HG02938 (cell line): ENCODE measurements around the gene DPEP2.
"Not testable (repeated sequence)": the region's sequence is repeated elsewhere in the genome, so short reads cannot be mapped to it uniquely, and the experiment has no call there.

ENCODE experiments used
- ATAC-seq: cut with Tn5 transposase; IDR thresholded peaks from one replicate; pipeline ENCODE4 v1.9.1; 2021; ENCODE audit warnings: mild to moderate bottlenecking, moderate library complexity; ENCODE audit not compliant: unreplicated experiment

The DPEP2 gene

GRCh38 chr16:67977005-67977404, 22.3 kb downstream of the DPEP2 start:
- no peak for ATAC-seq

- no peak for ATAC-seq
Measured at GRCh38 chr16:67976205-67976604, 23.1 kb downstream of the DPEP2 start.

GRCh38 chr16:67975321-67976105, 23.8 kb downstream of the DPEP2 start:
- ATAC-seq, result no peak

GRCh38 chr16:67972285-67972684, 27.0 kb downstream of the DPEP2 start:
- not testable (repeated sequence) for ATAC-seq

GRCh38 chr16:67971111-67971510, 28.2 kb downstream of the DPEP2 start:
- no peak for ATAC-seq

GRCh38 chr16:67969254-67970039, 29.8 kb downstream of the DPEP2 start:
- peak; percentile 10 for ATAC-seq

- peak; percentile 58 for ATAC-seq
Measured at GRCh38 chr16:67968400-67969253, 30.7 kb downstream of the DPEP2 start, which contains the start of gene SLC12A4. Gene SLC12A4 (minus strand): TSS chr16:67968637. CDS start chr16:67968553, 84 bp downstream.

GRCh38 chr16:67967958-67968399, 31.3 kb downstream of the DPEP2 start:
- peak; percentile 21 for ATAC-seq

GRCh38 chr16:67967183-67967957, 31.9 kb downstream of the DPEP2 start:
- no peak for ATAC-seq

- no peak for ATAC-seq
Measured at GRCh38 chr16:67966549-67967182, 32.6 kb downstream of the DPEP2 start.

- ATAC-seq, result no peak
Measured at GRCh38 chr16:67965668-67966548, 33.4 kb downstream of the DPEP2 start.

GRCh38 chr16:67964477-67965131, 34.7 kb downstream of the DPEP2 start:
- ATAC-seq, result no peak

- no peak for ATAC-seq
Measured at GRCh38 chr16:67963662-67964321, 35.5 kb downstream of the DPEP2 start.

- ATAC-seq, result no peak
Measured at GRCh38 chr16:67963292-67963661, 36.0 kb downstream of the DPEP2 start.

- ATAC-seq, result no peak
Measured at GRCh38 chr16:67962135-67962534, 37.1 kb downstream of the DPEP2 start.

- no peak for ATAC-seq
Measured at GRCh38 chr16:67961551-67961957, 37.7 kb downstream of the DPEP2 start.

- no peak for ATAC-seq
Measured at GRCh38 chr16:67959536-67960329, 39.6 kb downstream of the DPEP2 start.
